ENCODE data around the gene TEX22.

The TEX22 gene

GRCh38 chr14:105424861-105425260 lies 26.5 kb downstream of the TEX22 start:
- no peak for TF ChIP-seq CTCF (IDR thresholded peaks at IDR 0.05; ENCODE audit: borderline replicate concordance, control extremely low read depth, extremely low read depth, insufficient read depth, missing control alignments)
- no peak for DNase-seq (ENCODE audit: low spot score)
- in situ Hi-C loops (cut with MboI; ENCODE audit: low sequenced_read_pairs, unreplicated experiment) = no loop called here

GRCh38 chr14:105425823-105426247 lies 27.5 kb downstream of the TEX22 start:
- TF ChIP-seq CTCF (IDR thresholded peaks at IDR 0.05; ENCODE audit: borderline replicate concordance, control extremely low read depth, extremely low read depth, insufficient read depth, missing control alignments) = no peak
- DNase-seq (ENCODE audit: low spot score) = no peak
- in situ Hi-C loops (cut with MboI; ENCODE audit: low sequenced_read_pairs, unreplicated experiment) = no loop called here

GRCh38 chr14:105426416-105427130 lies 28.2 kb downstream of the TEX22 start:
- no peak for DNase-seq (ENCODE audit: low spot score)
- TF ChIP-seq CTCF (IDR thresholded peaks at IDR 0.05; ENCODE audit: borderline replicate concordance, control extremely low read depth, extremely low read depth, insufficient read depth, missing control alignments) = no peak
- in situ Hi-C loops (cut with MboI; ENCODE audit: low sequenced_read_pairs, unreplicated experiment) = no loop called here

GRCh38 chr14:105427412-105427811 lies 29.1 kb downstream of the TEX22 start:
- no peak for TF ChIP-seq CTCF (IDR thresholded peaks at IDR 0.05; ENCODE audit: borderline replicate concordance, control extremely low read depth, extremely low read depth, insufficient read depth, missing control alignments)
- no peak for DNase-seq (ENCODE audit: low spot score)
- in situ Hi-C loops (cut with MboI; ENCODE audit: low sequenced_read_pairs, unreplicated experiment) = no loop called here

- TF ChIP-seq CTCF (IDR thresholded peaks at IDR 0.05; ENCODE audit: borderline replicate concordance, control extremely low read depth, extremely low read depth, insufficient read depth, missing control alignments) = no peak
- DNase-seq (ENCODE audit: low spot score) = no peak
- in situ Hi-C loops (cut with MboI; ENCODE audit: low sequenced_read_pairs, unreplicated experiment) = no loop called here
These were observed 29.7 kb downstream of the TEX22 start for GRCh38 chr14:105427936-105428485.

GRCh38 chr14:105430042-105430441 lies 31.7 kb downstream of the TEX22 start:
- in situ Hi-C loops (cut with MboI; ENCODE audit: low sequenced_read_pairs, unreplicated experiment) = no loop called here
- no peak for TF ChIP-seq CTCF (IDR thresholded peaks at IDR 0.05; ENCODE audit: borderline replicate concordance, control extremely low read depth, extremely low read depth, insufficient read depth, missing control alignments)
- DNase-seq (ENCODE audit: low spot score) = no peak
